Measurements from ENCODE around the gene KCNJ6.

The KCNJ6 gene

DNA sequence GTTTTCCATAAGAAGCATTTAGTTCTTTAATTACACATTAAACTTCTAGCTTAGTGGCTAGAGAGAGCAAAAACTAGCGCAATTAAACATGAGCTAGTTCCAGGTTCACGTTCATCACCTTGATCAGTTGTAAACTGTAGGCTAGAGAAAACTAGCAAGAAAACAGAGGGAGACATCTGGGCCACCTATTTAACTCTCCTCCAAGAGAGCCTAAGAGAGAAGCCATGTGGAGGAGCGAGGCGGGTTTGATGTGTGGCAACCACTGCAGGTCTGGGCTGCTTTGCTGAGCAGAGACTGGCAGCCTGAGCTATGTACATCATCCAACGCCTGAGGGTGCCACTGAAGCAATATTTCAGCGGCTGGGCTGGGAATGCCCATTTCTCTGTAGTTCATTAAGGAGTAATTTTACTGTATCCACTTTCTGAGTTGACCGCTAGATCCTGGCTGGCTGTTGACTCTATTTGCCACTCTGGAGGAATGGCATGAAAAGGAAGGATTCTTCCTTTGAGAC lies 296.7 kb downstream of the KCNJ6 start:
- POLR2A ChIA-PET: no interaction called here
- TF ChIP-seq CTCF (IDR thresholded peaks at IDR 0.05; ENCODE audit: control extremely low read depth, extremely low read depth, low read depth, missing control alignments): no peak
- CTCF ChIA-PET: interaction anchor here (1.2 to 2.0 kb wide), 3 partner anchors 9 to 23 kb away, joined by 3 to 8 read pairs (median 4); no protein-coding TSS in a partner anchor
- no peak for DNase-seq (ENCODE audit: extremely low spot score)

GRCh38 chr21:37618081-37618480 lies 298.2 kb downstream of the KCNJ6 start:
- CTCF ChIA-PET: interaction anchor here (2.0 kb wide), 1 partner anchor 10 kb away, joined by 8 read pairs; no protein-coding TSS in a partner anchor
- POLR2A ChIA-PET: no interaction called here
- no peak for TF ChIP-seq CTCF (IDR thresholded peaks at IDR 0.05; ENCODE audit: control extremely low read depth, extremely low read depth, low read depth, missing control alignments)
- no peak for DNase-seq (ENCODE audit: extremely low spot score)

DNA sequence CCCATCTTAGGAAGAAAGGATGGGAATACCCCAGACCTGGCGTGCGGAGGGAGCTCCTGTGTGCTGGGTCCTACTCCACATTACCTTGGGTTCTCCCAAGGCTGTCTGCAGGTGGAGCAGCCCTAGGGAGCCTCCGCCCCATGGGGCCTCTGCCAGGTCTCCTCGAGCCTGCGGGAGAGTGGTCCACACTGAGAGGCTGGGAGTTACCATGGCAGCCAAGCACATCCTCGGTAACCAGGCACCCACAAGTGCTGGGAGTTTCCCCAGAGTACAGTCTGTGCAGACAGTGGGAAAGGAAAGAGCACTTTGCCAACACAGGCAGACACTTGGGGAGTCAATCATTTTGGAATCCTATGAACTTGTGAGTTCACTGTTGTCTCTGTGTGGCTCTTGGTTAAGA lies 300.3 kb downstream of the KCNJ6 start:
- TF ChIP-seq CTCF (IDR thresholded peaks at IDR 0.05; ENCODE audit: control extremely low read depth, extremely low read depth, low read depth, missing control alignments): no peak
- ChIA-PET POLR2A (no interaction called here), CTCF (interaction anchor here (1.6 kb wide), 2 partner anchors 9 to 12 kb away, joined by 3 read pairs; no protein-coding TSS in a partner anchor)
- DNase-seq (ENCODE audit: extremely low spot score): no peak

DNA sequence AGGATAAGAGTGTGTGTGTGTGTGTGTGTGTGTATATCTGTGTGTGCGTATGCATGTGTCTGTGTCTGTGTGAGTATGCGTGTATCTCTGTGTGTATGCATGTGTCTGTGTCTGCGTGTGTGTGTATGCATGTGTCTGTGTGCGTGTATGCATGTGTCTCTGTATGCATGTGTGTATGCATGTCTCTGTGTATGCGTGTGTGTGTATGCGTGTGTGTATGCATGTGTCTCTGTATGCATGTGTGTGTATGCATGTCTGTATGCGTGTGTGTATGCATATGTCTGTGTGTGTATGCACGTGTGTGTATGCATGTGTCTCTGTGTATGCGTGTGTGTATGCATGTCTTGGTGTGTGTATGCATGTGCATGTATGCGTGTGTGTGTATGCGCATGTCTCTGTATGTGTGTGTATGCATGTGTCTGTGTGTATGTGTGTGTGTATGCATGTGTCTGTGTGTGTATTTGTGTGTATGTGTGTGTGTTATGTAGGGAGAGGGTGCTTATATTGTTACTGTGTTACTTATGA lies 301.8 kb downstream of the KCNJ6 start:
- TF ChIP-seq CTCF (IDR thresholded peaks at IDR 0.05; ENCODE audit: control extremely low read depth, extremely low read depth, low read depth, missing control alignments): no peak
- POLR2A ChIA-PET: no interaction called here
- DNase-seq (ENCODE audit: extremely low spot score): no peak
- CTCF ChIA-PET: interaction anchor here (1.6 kb wide), 1 partner anchor 13 kb away, joined by 3 read pairs; no protein-coding TSS in a partner anchor

DNA sequence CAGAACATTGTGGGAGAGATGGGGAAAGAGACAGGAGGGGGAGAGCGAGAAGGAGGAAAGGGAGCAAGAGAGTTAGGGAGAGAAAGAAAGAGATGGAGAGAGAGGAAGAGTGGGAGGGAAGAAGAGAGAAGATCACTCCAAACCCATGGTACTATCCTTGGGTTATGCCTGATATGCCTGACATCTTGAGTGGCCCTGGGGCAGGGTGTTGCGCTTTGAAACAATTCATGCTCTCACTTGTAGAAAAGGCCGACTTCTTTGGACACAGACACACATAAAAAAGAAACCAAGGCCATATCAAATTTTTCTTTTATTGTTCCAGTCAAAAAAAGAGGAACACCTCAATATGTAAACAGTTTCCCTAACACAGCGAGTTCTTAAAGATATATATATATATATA lies 309.2 kb downstream of the KCNJ6 start:
- no peak for DNase-seq (ENCODE audit: extremely low spot score)
- CTCF ChIA-PET: no interaction called here
- POLR2A ChIA-PET: no interaction called here
- no peak for TF ChIP-seq CTCF (IDR thresholded peaks at IDR 0.05; ENCODE audit: control extremely low read depth, extremely low read depth, low read depth, missing control alignments)

DNA sequence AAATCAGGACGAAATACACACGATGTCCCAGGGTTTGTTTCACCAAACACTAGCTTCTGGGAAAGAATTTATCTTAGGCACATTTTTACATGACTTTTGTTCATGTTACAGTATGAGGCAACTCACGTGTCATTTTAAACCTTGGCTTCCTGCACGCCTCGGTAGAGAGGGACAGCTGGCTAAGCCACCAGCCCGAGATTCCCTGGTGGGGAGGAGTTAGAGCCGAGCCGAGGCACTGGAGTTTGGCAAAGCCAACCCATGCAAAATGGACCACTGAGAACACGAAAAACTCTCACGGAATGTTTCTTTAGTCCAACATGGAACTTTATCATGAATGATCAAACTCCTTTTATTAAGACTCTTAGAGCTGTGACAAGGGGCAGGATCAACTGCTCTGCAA lies 309.7 kb downstream of the KCNJ6 start:
- ChIA-PET POLR2A (no interaction called here), CTCF (interaction anchor here (1.2 kb wide), 1 partner anchor 36 kb away, joined by 3 read pairs; no protein-coding TSS in a partner anchor)
- no peak for DNase-seq (ENCODE audit: extremely low spot score)
- no peak for TF ChIP-seq CTCF (IDR thresholded peaks at IDR 0.05; ENCODE audit: control extremely low read depth, extremely low read depth, low read depth, missing control alignments)
